ENCODE results near the gene UBE2J2. TPM values are rescaled to one million over a fixed set of nuclear protein-coding genes. Genes with fewer than 3 reads are reported as not detected.
A peak's percentile ranks its signal among the peaks of the same experiment; 100 is the strongest.

UBE2J2 gene
- total and polyA plus RNA-seq, 2 of the 13 experiments (the other 11 are each of a cell fraction or from before 2014, with no cell fraction given), result 25.4 to 29.4 TPM

DNA sequence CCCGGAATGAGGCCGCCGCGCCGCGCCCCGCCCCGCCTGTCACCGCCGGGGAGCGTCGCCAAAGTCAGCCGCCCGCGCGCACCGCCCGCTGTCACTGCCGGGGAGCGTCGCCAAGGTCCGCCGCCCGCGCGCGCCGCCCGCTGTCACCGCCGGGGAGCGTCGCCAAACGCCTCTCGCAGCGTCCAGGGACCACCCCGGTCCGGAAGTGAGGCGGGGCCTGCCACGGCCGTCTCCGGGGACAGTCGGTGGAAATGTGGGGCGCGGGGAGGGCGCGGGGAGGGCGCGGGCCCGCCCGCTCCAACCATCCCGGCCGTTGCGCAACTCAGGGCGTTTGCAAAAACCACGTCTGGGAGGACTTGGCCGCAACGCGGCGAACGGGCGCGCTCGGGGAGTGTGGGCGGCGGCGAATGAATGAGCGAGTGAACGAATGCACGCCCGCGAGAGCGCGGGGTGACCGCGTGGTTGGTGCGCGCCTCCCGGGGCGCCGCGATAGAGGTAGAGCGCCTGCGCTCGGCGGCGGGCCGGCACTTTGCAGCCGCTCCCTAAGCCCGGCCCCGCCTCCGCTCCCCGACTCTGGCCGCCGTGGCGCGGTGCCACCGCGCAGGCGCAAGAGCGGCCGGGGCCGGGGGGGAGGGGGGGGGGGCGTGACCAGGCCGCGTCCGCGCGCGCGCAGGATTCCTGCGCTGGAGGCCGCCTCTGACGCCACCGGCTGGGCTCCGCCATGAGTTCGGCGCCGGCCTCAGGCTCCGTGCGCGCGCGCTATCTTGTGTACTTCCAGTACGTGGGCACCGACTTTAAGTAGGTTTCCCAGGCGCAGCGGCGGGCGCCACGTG is 34.5 kb upstream of the UBE2J2 start, which contains the start of the genes ACAP3 and PUSL1 (continued):
- TF ChIP-seq, protein P1, sequence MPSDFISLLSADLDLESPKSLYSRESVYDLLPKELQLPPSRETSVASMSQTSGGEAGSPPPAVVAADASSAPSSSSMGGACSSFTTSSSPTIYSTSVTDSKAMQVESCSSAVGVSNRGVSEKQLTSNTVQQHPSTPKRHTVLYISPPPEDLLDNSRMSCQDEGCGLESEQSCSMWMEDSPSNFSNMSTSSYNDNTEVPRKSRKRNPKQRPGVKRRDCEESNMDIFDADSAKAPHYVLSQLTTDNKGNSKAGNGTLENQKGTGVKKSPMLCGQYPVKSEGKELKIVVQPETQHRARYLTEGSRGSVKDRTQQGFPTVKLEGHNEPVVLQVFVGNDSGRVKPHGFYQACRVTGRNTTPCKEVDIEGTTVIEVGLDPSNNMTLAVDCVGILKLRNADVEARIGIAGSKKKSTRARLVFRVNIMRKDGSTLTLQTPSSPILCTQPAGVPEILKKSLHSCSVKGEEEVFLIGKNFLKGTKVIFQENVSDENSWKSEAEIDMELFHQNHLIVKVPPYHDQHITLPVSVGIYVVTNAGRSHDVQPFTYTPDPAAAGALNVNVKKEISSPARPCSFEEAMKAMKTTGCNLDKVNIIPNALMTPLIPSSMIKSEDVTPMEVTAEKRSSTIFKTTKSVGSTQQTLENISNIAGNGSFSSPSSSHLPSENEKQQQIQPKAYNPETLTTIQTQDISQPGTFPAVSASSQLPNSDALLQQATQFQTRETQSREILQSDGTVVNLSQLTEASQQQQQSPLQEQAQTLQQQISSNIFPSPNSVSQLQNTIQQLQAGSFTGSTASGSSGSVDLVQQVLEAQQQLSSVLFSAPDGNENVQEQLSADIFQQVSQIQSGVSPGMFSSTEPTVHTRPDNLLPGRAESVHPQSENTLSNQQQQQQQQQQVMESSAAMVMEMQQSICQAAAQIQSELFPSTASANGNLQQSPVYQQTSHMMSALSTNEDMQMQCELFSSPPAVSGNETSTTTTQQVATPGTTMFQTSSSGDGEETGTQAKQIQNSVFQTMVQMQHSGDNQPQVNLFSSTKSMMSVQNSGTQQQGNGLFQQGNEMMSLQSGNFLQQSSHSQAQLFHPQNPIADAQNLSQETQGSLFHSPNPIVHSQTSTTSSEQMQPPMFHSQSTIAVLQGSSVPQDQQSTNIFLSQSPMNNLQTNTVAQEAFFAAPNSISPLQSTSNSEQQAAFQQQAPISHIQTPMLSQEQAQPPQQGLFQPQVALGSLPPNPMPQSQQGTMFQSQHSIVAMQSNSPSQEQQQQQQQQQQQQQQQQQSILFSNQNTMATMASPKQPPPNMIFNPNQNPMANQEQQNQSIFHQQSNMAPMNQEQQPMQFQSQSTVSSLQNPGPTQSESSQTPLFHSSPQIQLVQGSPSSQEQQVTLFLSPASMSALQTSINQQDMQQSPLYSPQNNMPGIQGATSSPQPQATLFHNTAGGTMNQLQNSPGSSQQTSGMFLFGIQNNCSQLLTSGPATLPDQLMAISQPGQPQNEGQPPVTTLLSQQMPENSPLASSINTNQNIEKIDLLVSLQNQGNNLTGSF (CRISPR knock-in tag; IDR thresholded peaks at IDR 0.05), result no peak; the same call in 1 of the 2 replicates
- TF ChIP-seq, protein P2, sequence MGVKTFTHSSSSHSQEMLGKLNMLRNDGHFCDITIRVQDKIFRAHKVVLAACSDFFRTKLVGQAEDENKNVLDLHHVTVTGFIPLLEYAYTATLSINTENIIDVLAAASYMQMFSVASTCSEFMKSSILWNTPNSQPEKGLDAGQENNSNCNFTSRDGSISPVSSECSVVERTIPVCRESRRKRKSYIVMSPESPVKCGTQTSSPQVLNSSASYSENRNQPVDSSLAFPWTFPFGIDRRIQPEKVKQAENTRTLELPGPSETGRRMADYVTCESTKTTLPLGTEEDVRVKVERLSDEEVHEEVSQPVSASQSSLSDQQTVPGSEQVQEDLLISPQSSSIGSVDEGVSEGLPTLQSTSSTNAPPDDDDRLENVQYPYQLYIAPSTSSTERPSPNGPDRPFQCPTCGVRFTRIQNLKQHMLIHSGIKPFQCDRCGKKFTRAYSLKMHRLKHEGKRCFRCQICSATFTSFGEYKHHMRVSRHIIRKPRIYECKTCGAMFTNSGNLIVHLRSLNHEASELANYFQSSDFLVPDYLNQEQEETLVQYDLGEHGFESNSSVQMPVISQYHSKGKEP (CRISPR knock-in tag; IDR thresholded peaks at IDR 0.05), result no peak
- TF ChIP-seq, protein P3, sequence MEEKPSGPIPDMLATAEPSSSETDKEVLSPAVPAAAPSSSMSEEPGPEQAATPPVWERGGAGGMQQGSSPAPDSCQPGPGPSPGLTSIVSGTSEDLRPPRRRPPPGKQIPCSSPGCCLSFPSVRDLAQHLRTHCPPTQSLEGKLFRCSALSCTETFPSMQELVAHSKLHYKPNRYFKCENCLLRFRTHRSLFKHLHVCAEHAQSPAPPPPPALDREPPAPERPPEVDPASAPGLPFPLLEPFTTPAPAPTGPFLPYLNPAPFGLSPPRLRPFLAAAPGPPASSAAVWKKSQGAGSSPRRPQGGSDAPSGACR (CRISPR knock-in tag; IDR thresholded peaks at IDR 0.05), result 0 out of 2 replicates have a peak, but pooled peaks have one; percentile 58
- TF ChIP-seq ZMYM4 (CRISPR knock-in tag; IDR thresholded peaks at IDR 0.05), result peak; percentile 62; the same call in 1 of the 2 replicates
- TF ChIP-seq FOSL1 (CRISPR knock-in tag; IDR thresholded peaks at IDR 0.05; ENCODE audit: borderline replicate concordance), result no peak
- TF ChIP-seq MAF1 (CRISPR knock-in tag; IDR thresholded peaks at IDR 0.05; ENCODE audit: borderline replicate concordance), result no peak; the same call in 1 of the 2 replicates
- TF ChIP-seq TIGD3 (CRISPR knock-in tag; IDR thresholded peaks at IDR 0.05; ENCODE audit: borderline replicate concordance), result no peak
- TF ChIP-seq ZNF367 (CRISPR knock-in tag; IDR thresholded peaks at IDR 0.05; ENCODE audit: borderline replicate concordance), result no peak
- TF ChIP-seq HOXA3 (CRISPR knock-in tag; IDR thresholded peaks at IDR 0.05), result peak; percentile 85
- no peak for TF ChIP-seq ZNF841 (CRISPR knock-in tag; IDR thresholded peaks at IDR 0.05; ENCODE audit: borderline replicate concordance)
- TF ChIP-seq ZFP36L1 (CRISPR knock-in tag; IDR thresholded peaks at IDR 0.05), result no peak
- peak; percentile 82 for TF ChIP-seq AGO1 (IDR thresholded peaks at IDR 0.05; ENCODE audit: low read depth, low read length, poor library complexity, severe bottlenecking)
- TF ChIP-seq ZNF570 (CRISPR knock-in tag; IDR thresholded peaks at IDR 0.05; ENCODE audit: borderline replicate concordance), result no peak
- TF ChIP-seq SOX13 (IDR thresholded peaks at IDR 0.05), result no peak
- TF ChIP-seq SOX13 (CRISPR knock-in tag; conservative IDR thresholded peaks at IDR 0.05 in 1 of 2, IDR thresholded peaks at IDR 0.05 in 1 of 2), result 0 out of 4 replicates have a peak, but pooled peaks of 1 of the 2 experiments have one; percentile 2
- peak; percentile 59; the same call in 1 of the 2 replicates for TF ChIP-seq POLR2G (IDR thresholded peaks at IDR 0.05; ENCODE audit: low read depth, low read length)
- TF ChIP-seq, protein P4, sequence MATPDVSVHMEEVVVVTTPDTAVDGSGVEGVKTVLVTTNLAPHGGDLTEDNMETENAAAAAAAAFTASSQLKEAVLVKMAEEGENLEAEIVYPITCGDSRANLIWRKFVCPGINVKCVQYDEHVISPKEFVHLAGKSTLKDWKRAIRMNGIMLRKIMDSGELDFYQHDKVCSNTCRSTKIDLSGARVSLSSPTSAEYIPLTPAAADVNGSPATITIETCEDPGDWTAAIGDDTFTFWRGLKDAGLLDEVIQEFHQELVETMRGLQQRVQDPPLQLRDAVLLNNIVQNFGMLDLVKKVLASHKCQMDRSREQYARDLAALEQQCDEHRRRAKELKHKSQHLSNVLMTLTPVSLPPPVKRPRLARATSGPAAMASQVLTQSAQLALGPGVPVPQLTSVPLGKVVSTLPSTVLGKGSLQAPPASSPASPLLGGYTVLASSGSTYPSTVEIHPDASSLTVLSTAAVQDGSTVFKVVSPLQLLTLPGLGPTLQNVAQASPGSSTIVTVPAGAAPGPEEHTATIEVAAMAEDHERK (CRISPR knock-in tag; IDR thresholded peaks at IDR 0.05; ENCODE audit: low read depth), result no peak

Measured in HepG2 (cell line).